KMS-11 (cell line): ENCODE measurements around the gene GAD1.

Source experiments
- H2AFZ ChIP-seq: fragments of 200-600 bp; sonication (generic); 2 replicates; pipeline ENCODE4 v1.6.1; 2016; ENCODE audit warnings: antibody characterized with exemption, mixed run types, low read depth
- H3K27ac ChIP-seq: fragments of 200-600 bp; sonication (generic); 2 replicates; pipeline ENCODE4 v1.6.1; 2016; ENCODE audit warnings: mild to moderate bottlenecking, mixed run types
- H3K27me3 ChIP-seq: fragments of 200-600 bp; sonication (generic); 2 replicates; pipeline ENCODE4 v1.6.1; 2017; ENCODE audit warnings: mild to moderate bottlenecking, low read depth, mixed run types, moderate library complexity; ENCODE audit not compliant: insufficient read depth
- H3K36me3 ChIP-seq: fragments of 200-600 bp; sonication (generic); 2 replicates; pipeline ENCODE4 v1.6.1; 2017; ENCODE audit warnings: mild to moderate bottlenecking, mixed run types; ENCODE audit not compliant: insufficient read depth
- H3K4me1 ChIP-seq: fragments of 200-600 bp; sonication (generic); 2 replicates; pipeline ENCODE4 v1.6.1; 2016; ENCODE audit warnings: mild to moderate bottlenecking, low read depth, mixed run types; ENCODE audit not compliant: poor library complexity, severe bottlenecking
- H3K4me2 ChIP-seq: fragments of 200-600 bp; sonication (generic); 2 replicates; pipeline ENCODE4 v1.7.0; 2016; ENCODE audit warnings: mild to moderate bottlenecking, mixed run types
- H3K4me3 ChIP-seq: fragments of 200-600 bp; sonication (generic); IDR thresholded peaks from 2 replicates; pipeline ENCODE4 v1.6.1; 2017; ENCODE audit warnings: low read depth, low read length, mixed read lengths; ENCODE audit not compliant: insufficient read depth
- H3K79me2 ChIP-seq: fragments of 200-600 bp; sonication (generic); 2 replicates; pipeline ENCODE4 v1.6.1; 2016; ENCODE audit warnings: low read depth, mixed run types; ENCODE audit not compliant: insufficient read depth
- H3K9ac ChIP-seq: fragments of 200-600 bp; sonication (generic); 2 replicates; pipeline ENCODE4 v1.6.1; 2016; ENCODE audit warnings: mild to moderate bottlenecking, mixed run types
- H4K20me1 ChIP-seq: fragments of 200-600 bp; sonication (generic); 2 replicates; pipeline ENCODE4 v1.6.1; 2016; ENCODE audit warnings: mild to moderate bottlenecking, mixed run types; ENCODE audit not compliant: insufficient read depth
- CTCF ChIP-seq: fragments of 200-600 bp; sonication (generic); conservative IDR thresholded peaks from 2 replicates; pipeline ENCODE4 v1.6.1; 2017; ENCODE audit warnings: low read depth, mild to moderate bottlenecking, antibody characterized with exemption, low read length, moderate library complexity, mixed read lengths

GAD1 gene

GRCh38 chr2:170862286-170862902, 45.7 kb downstream of the GAD1 start:
- H3K9ac ChIP-seq = no peak overlapping the region
- H3K4me3 ChIP-seq = no peak overlapping the region
- no peak for TF ChIP-seq CTCF
- no peak overlapping the region for H2AFZ ChIP-seq
- H3K36me3 ChIP-seq = no peaks in the 10 kb centered on the region
- H4K20me1 ChIP-seq = no peaks in the 10 kb centered on the region
- no peaks in the 10 kb centered on the region for H3K27me3 ChIP-seq
- H3K4me2 ChIP-seq = no peak overlapping the region
- no peaks in the 10 kb centered on the region for H3K4me1 ChIP-seq
- H3K27ac ChIP-seq = no peak overlapping the region
- H3K79me2 ChIP-seq = no peaks in the 10 kb centered on the region

GRCh38 chr2:170863087-170863486, 46.4 kb downstream of the GAD1 start:
- Histone ChIP-seq H3K27ac (no peak overlapping the region), H3K36me3 (no peaks in the 10 kb centered on the region)

DNA sequence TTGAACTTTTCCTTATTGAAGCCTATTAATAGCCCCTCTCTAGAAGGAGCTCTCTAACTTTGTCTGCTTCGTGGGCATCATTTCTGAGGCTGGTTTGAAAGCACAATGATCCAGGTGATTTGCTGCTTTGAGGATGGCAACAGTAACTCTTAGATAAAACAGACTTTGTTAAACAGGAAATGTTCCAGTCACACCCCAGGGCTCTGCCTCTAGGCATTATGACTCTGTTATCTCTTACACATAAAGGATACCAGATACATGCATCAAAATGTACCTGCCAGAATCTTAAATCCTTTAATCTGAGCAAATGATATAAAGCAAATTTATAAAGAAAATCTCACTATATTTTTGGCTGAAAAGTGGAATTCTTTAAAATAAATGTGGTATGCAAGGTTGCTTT, 52.3 kb downstream of the GAD1 start:
- no peak overlapping the region for H3K4me2 ChIP-seq
- H3K36me3 ChIP-seq = no peaks in the 10 kb centered on the region
- H3K27ac ChIP-seq = no peak overlapping the region
- H3K79me2 ChIP-seq = no peaks in the 10 kb centered on the region
- TF ChIP-seq CTCF = no peak
- no peak overlapping the region for H3K4me3 ChIP-seq
- no peaks in the 10 kb centered on the region for H4K20me1 ChIP-seq
- no peak overlapping the region for H3K9ac ChIP-seq
- no peak overlapping the region for H2AFZ ChIP-seq
- peaks cover 3% of the 10 kb centered on the region for H3K4me1 ChIP-seq
- H3K27me3 ChIP-seq = no peaks in the 10 kb centered on the region

More at GRCh38 chr2:170863087-170863486, 46.4 kb downstream of the GAD1 start:
- Histone ChIP-seq H3K4me2 (no peak overlapping the region), H4K20me1 (no peaks in the 10 kb centered on the region), H3K4me3 (no peak overlapping the region), H3K4me1 (no peaks in the 10 kb centered on the region), H3K27me3 (no peaks in the 10 kb centered on the region), H3K9ac (no peak overlapping the region), H2AFZ (no peak overlapping the region), H3K79me2 (no peaks in the 10 kb centered on the region)
- no peak for TF ChIP-seq CTCF

DNA sequence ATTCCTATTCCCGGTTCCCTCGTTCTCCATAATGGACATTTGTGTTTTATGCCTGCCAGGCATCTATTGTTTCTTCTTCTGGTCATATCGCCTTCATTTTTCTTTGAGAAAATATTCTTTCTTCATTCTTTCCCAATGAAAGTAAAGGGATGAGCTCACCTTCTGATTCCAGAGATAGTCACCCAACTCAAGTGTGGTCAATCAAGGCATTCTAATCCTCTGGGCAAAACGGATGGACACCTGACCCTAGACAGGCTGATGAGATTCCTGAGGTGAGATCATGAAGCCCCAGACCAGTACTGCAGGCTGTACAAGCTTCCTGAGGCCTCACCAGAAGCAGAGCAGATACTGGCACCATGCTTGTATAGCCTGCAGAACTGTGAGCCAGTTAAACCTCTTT, 52.8 kb downstream of the GAD1 start:
- Histone ChIP-seq H4K20me1 (no peaks in the 10 kb centered on the region), H3K36me3 (no peaks in the 10 kb centered on the region), H3K9ac (no peak overlapping the region), H3K27me3 (no peaks in the 10 kb centered on the region), H3K4me2 (no peak overlapping the region), H3K27ac (no peak overlapping the region), H3K4me3 (no peak overlapping the region), H2AFZ (no peak overlapping the region), H3K4me1 (peaks cover 3% of the 10 kb centered on the region), H3K79me2 (no peaks in the 10 kb centered on the region)
- no peak for TF ChIP-seq CTCF
